Sigmoid colon (tissue), 7 donors: Measurements from ENCODE around the gene CD44. TPM values are rescaled to one million over a fixed set of nuclear protein-coding genes. Genes with fewer than 3 reads are reported as not detected.

Source experiments
- DNase-seq: peaks from one replicate; pipeline ENCODE4 v3.0.0-alpha.2; 2019
- H3K27ac ChIP-seq, 4 donors: fragments of 200-600 bp; sonication (generic); one replicate each; pipeline ENCODE4 v1.5.1; 2016 to 2019; ENCODE audit warnings: mild to moderate bottlenecking in 1 of 4
- H3K27me3 ChIP-seq, 3 donors: fragments of 200-600 bp; sonication (generic); one replicate each; pipeline ENCODE4 v1.5.1; 2019; ENCODE audit warnings: mild to moderate bottlenecking in 1 of 3
- H3K36me3 ChIP-seq, 4 donors: fragments of 200-600 bp; sonication (generic); one replicate each; pipeline ENCODE4 v1.5.1; 2016 to 2019
- H3K4me1 ChIP-seq, 4 donors: fragments of 200-600 bp; sonication (generic); one replicate each; pipeline ENCODE4 v1.5.1; 2017 to 2019
- H3K4me3 ChIP-seq, 4 donors: fragments of 200-600 bp; sonication (generic); one replicate each; pipeline ENCODE4 v1.5.1; 2017 to 2019; ENCODE audit warnings: mild to moderate bottlenecking in 2 of 4, moderate library complexity in 1 of 4
- H3K9me3 ChIP-seq, 4 donors: fragments of 200-600 bp in 3 of 4; sonication (generic) in 3 of 4; one replicate each; pipeline versions ENCODE4 v1.5.1 to v1.6.1; 2013 to 2019
- EP300 ChIP-seq, 4 donors: sonication (generic); formaldehyde crosslinking; IDR thresholded peaks; one replicate each; pipeline ENCODE4 v1.6.1; 2017; ENCODE audit warnings: antibody characterized with exemption in 4 of 4
- POLR2A ChIP-seq, 2 donors: fragments of 450-650 bp; IDR thresholded peaks; one replicate each; pipeline ENCODE4 v1.6.1; 2016; ENCODE audit warnings: antibody characterized with exemption in 2 of 2, mild to moderate bottlenecking in 2 of 2, moderate library complexity in 2 of 2
- POLR2AphosphoS5 ChIP-seq, 4 donors: sonication (generic); formaldehyde crosslinking; IDR thresholded peaks; one replicate each; pipeline ENCODE4 v1.6.1; 2017; ENCODE audit warnings: antibody characterized with exemption in 4 of 4
- WGBS, 2 donors: extraction: QIAGEN DNeasy Blood & Tissue Kit; methylation state at CpG; one replicate each; pipeline ENCODE4 v1.1.7; 2013; 5-methylcytosine and 5-hydroxymethylcytosine counted together
- intact Hi-C: fragments of 100-400 bp; cut with DNase I; formaldehyde crosslinking; loops from one replicate; pipeline ENCODE4 v1.15.1; 2023
- polyA plus RNA-seq, 3 donors: library from polyadenylated mRNA; stranded (reverse); fragments of 200-250 nt; gene quantifications; one replicate each; pipeline ENCODE4 v1.2.3, GENCODE V29; 2013
- total RNA-seq, 4 donors: library from RNA; depleted of rRNA; stranded (reverse); fragments of >200 nt; gene quantifications; one replicate each; pipeline ENCODE4 v1.1.0, GENCODE V29; 2016
- TF ChIP-seq, protein P1 (sequence below), 4 experiments: fragments of 450-650 bp in 3 of 4; fragments of 200-600 bp in 1 of 4; IDR thresholded peaks; one replicate each; pipeline ENCODE4 v1.5.1; 2016 to 2019; ENCODE audit warnings: antibody characterized with exemption in 4 of 4, mild to moderate bottlenecking in 3 of 4, moderate library complexity in 2 of 4
- donor health status: healthy with polysubstance abuse.
- donor health status: Bipolar disorder and iron deficiency.
- donor health status: healthy.

The CD44 gene
- total and polyA plus RNA-seq, 7 donors: 28.4 to 228 (median 76.4) TPM

- intact Hi-C loops: no loop called here
- 92 to 95% methylated on average over 3 of the region's 3 CpGs for WGBS, 2 donors
- no peak for DNase-seq
- Histone ChIP-seq H3K4me3 (no peak overlapping the region), H3K4me1 (peaks cover 0 to 29% (median 16%) of the 10 kb centered on the region in 4 donors), H3K36me3 (no peaks in the 10 kb centered on the region), H3K9me3 (no peaks in the 10 kb centered on the region), H3K27me3 (no peaks in the 10 kb centered on the region), H3K27ac (no peak overlapping the region)
- TF ChIP-seq POLR2A (IDR thresholded peaks at IDR 0.05): no peak
- TF ChIP-seq POLR2AphosphoS5 (IDR thresholded peaks at IDR 0.05): no peak
- TF ChIP-seq, protein P1, sequence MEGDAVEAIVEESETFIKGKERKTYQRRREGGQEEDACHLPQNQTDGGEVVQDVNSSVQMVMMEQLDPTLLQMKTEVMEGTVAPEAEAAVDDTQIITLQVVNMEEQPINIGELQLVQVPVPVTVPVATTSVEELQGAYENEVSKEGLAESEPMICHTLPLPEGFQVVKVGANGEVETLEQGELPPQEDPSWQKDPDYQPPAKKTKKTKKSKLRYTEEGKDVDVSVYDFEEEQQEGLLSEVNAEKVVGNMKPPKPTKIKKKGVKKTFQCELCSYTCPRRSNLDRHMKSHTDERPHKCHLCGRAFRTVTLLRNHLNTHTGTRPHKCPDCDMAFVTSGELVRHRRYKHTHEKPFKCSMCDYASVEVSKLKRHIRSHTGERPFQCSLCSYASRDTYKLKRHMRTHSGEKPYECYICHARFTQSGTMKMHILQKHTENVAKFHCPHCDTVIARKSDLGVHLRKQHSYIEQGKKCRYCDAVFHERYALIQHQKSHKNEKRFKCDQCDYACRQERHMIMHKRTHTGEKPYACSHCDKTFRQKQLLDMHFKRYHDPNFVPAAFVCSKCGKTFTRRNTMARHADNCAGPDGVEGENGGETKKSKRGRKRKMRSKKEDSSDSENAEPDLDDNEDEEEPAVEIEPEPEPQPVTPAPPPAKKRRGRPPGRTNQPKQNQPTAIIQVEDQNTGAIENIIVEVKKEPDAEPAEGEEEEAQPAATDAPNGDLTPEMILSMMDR (IDR thresholded peaks at IDR 0.05): no peak
- no peak for TF ChIP-seq EP300 (IDR thresholded peaks at IDR 0.05)
These were observed 123.1 kb downstream of the CD44 start for GRCh38 chr11:35262056-35262455.

DNA sequence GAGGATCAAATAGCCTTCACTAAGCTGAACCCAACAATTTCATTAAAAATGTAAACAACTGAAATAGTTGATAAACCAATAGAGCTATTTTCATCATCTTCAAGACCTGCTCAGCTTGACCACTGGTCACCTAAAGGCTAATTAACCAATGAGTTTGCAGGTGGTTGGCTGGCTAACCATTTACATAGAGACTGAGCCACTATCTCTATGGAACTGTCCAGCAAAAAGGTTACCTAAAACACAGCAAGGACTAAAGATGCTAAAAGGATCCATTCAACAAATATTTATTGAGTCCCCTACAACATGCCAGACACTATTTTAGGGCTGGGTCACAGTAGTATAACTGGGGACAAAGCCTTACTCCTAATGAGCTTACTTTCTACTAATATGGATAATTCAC is 123.8 kb downstream of the CD44 start:
- no peak overlapping the region for H3K4me3 ChIP-seq
- H3K4me1 ChIP-seq: peaks cover 0 to 29% (median 14%) of the 10 kb centered on the region in 4 donors
- H3K9me3 ChIP-seq: no peaks in the 10 kb centered on the region
- H3K27ac ChIP-seq: no peak overlapping the region
- H3K27me3 ChIP-seq: no peaks in the 10 kb centered on the region
- intact Hi-C loops: no loop called here
- no peaks in the 10 kb centered on the region for H3K36me3 ChIP-seq
- no peak for TF ChIP-seq EP300 (IDR thresholded peaks at IDR 0.05)
- TF ChIP-seq POLR2A (IDR thresholded peaks at IDR 0.05): no peak
- TF ChIP-seq POLR2AphosphoS5 (IDR thresholded peaks at IDR 0.05): no peak
- TF ChIP-seq, protein P1 (IDR thresholded peaks at IDR 0.05): no peak
- no peak for DNase-seq

- Histone ChIP-seq H3K4me3 (no peak overlapping the region), H3K27ac (no peak overlapping the region), H3K36me3 (no peaks in the 10 kb centered on the region), H3K4me1 (peaks cover 0 to 2% (median under 1%) of the 10 kb centered on the region in 4 donors), H3K27me3 (no peaks in the 10 kb centered on the region), H3K9me3 (no peaks in the 10 kb centered on the region)
- 52 to 66% methylated on average over 3 of the region's 3 CpGs for WGBS, 2 donors
- no peak for TF ChIP-seq POLR2AphosphoS5 (IDR thresholded peaks at IDR 0.05)
- TF ChIP-seq EP300 (IDR thresholded peaks at IDR 0.05): no peak
- no peak for DNase-seq
- intact Hi-C loops: no loop called here
These were observed 126.9 kb downstream of the CD44 start for GRCh38 chr11:35265755-35266454.

GRCh38 chr11:35267504-35267903 is 128.5 kb downstream of the CD44 start:
- WGBS, 2 donors: 88 to 91% methylated on average over 2 of the region's 2 CpGs
- intact Hi-C loops: no loop called here
- TF ChIP-seq EP300 (IDR thresholded peaks at IDR 0.05) (no peak), POLR2AphosphoS5 (IDR thresholded peaks at IDR 0.05) (no peak), POLR2A (IDR thresholded peaks at IDR 0.05) (no peak)
- TF ChIP-seq, protein P1 (IDR thresholded peaks at IDR 0.05): no peak
- Histone ChIP-seq H3K4me3 (no peak overlapping the region), H3K4me1 (no peaks in the 10 kb centered on the region), H3K36me3 (no peaks in the 10 kb centered on the region), H3K9me3 (no peaks in the 10 kb centered on the region), H3K27me3 (no peaks in the 10 kb centered on the region), H3K27ac (no peak overlapping the region)
- no peak for DNase-seq

DNA sequence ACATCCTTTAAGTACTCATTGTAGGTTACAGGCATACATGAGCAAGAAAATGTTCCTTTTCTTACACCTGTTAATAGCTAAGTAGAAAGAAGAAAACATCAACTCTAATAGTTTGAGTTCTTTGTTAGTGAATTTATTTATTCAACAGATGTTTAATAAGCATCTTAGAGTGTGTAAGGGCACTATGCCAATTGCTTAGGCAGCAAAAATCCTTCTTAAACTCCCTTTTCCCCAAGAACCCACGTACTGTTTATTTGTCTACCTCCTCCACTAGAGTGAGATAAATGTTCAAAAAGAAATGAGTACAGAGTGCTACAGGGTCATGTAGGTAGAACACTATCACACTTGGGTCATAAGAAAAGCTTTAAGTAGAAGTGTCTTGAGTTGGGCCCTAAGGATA is 131.4 kb downstream of the CD44 start:
- no peaks in the 10 kb centered on the region for H3K9me3 ChIP-seq
- intact Hi-C loops: no loop called here
- H3K4me1 ChIP-seq: peaks cover 0 to 10% (median 9%) of the 10 kb centered on the region in 4 donors
- WGBS, 2 donors: 77 to 88% methylated on average over 1 of the region's 1 CpG
- H3K27ac ChIP-seq: no peak overlapping the region
- DNase-seq: no peak
- TF ChIP-seq POLR2A (IDR thresholded peaks at IDR 0.05) (no peak), EP300 (IDR thresholded peaks at IDR 0.05) (no peak), POLR2AphosphoS5 (IDR thresholded peaks at IDR 0.05) (no peak)
- TF ChIP-seq, protein P1 (IDR thresholded peaks at IDR 0.05): no peak
- H3K36me3 ChIP-seq: no peaks in the 10 kb centered on the region
- no peak overlapping the region for H3K4me3 ChIP-seq
- H3K27me3 ChIP-seq: no peaks in the 10 kb centered on the region
